ENCODE data around the gene ZSWIM9. TPM values are rescaled to one million over a fixed set of nuclear protein-coding genes. Genes with fewer than 3 reads are reported as not detected.

Gene ZSWIM9
- total RNA-seq (2022; extraction: Qiagen RNA extraction; ENCODE audit: low read depth): 4.0 to 9.3 TPM (median 7.8 TPM) in 5 replicates

DNA sequence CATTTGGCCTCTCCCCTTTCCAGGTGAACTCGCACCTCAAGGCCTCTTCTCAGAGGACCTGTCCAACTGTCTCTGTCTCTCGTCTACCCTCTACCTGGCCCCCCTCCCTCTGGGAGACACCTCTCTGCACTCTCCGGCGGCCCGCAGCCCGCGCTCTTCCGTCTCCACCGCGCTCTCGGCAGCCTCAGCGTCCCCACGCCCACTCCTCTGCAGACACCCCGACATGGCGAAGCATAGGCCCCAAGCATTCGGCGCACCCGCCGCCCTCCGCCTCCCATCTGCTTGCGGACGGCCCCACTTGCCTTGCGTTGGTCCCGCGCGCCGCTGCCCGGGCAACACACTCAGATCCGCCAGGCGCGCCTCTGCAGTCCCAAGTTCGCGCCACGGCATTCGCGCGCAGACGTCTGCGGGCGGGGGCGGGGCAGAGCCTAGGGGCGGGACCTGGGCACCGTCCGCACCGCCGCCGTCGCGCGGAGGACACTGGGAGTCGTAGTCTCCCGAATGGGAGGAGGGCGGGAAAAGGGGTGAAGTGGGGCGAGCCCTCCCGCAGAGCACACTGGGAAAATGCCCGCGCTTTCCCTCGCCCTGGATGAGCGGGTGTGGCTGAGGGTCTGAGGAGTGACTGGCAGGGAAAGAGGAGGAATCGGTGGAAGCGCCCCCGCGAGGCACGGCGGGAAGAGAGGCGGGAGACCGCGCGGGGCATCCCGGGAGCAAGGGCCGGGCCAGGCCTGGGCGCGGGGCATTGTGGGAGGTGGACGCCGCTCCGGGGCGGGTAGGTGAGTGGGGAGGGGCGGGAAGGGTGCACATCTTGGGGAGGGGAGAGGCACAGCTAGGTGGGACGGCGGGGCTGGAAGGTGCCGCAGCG, at the start of gene ZSWIM9, which contains the start of gene LIG1:
Gene ZSWIM9 (plus strand): TSS at position 742 of the 865 bp plus-strand sequence. CDS start 1,123 bp downstream, outside the sequence.
Gene LIG1 (minus strand): TSS at position 406 of the 865 bp plus-strand sequence. CDS start 4,778 bp downstream, outside the sequence.

Other genes with a start within 250 kb of the ZSWIM9 start
- not detected in 5 replicates for gene BSPH1, start 178.5 kb upstream of the ZSWIM9 start, total RNA-seq (2022; extraction: Qiagen RNA extraction; ENCODE audit: low read depth)
- gene ELSPBP1, start 176.0 kb upstream of the ZSWIM9 start, total RNA-seq (2022; extraction: Qiagen RNA extraction; ENCODE audit: low read depth): not detected in 5 replicates
- not detected in 5 replicates for gene CABP5, start 126.6 kb upstream of the ZSWIM9 start, total RNA-seq (2022; extraction: Qiagen RNA extraction; ENCODE audit: low read depth)
- 9.0 to 14.8 TPM (median 10.6 TPM) in 5 replicates for gene PLA2G4C, start 59.9 kb upstream of the ZSWIM9 start, total RNA-seq (2022; extraction: Qiagen RNA extraction; ENCODE audit: low read depth)
- 59.3 to 68.2 TPM (median 61.8 TPM) in 5 replicates for gene LIG1, start 336 bp upstream of the ZSWIM9 start, total RNA-seq (2022; extraction: Qiagen RNA extraction; ENCODE audit: low read depth)
- gene CARD8, start 85.2 kb downstream of the ZSWIM9 start, total RNA-seq (2022; extraction: Qiagen RNA extraction; ENCODE audit: low read depth): 15.3 to 22.4 TPM (median 18.7 TPM) in 5 replicates
- gene ZNF114, start 99.4 kb downstream of the ZSWIM9 start, total RNA-seq (2022; extraction: Qiagen RNA extraction; ENCODE audit: low read depth): 5.7 to 9.8 TPM (median 6.7 TPM) in 5 replicates
- 449 to 529 TPM (median 467 TPM) in 5 replicates for gene EMP3, start 154.9 kb downstream of the ZSWIM9 start, total RNA-seq (2022; extraction: Qiagen RNA extraction; ENCODE audit: low read depth)
- 2.3 to 5.7 TPM (median 3.9 TPM) in 5 replicates for gene TMEM143, start 193.3 kb downstream of the ZSWIM9 start, total RNA-seq (2022; extraction: Qiagen RNA extraction; ENCODE audit: low read depth)
- 1.4 to 4.2 TPM (median 3.2 TPM) in 5 replicates for gene SYNGR4, start 193.7 kb downstream of the ZSWIM9 start, total RNA-seq (2022; extraction: Qiagen RNA extraction; ENCODE audit: low read depth)
- 319 to 434 TPM (median 419 TPM) in 5 replicates for gene KDELR1, start 220.9 kb downstream of the ZSWIM9 start, total RNA-seq (2022; extraction: Qiagen RNA extraction; ENCODE audit: low read depth)
- gene GRIN2D, start 223.0 kb downstream of the ZSWIM9 start, total RNA-seq (2022; extraction: Qiagen RNA extraction; ENCODE audit: low read depth): 4.4 to 12.0 TPM (median 10.2 TPM) in 5 replicates

Data from A549 treated with ZK216348 at 1 μM for 4 hours (cell line).